Heart left ventricle (tissue), 16 donors: ENCODE measurements around the gene LENG1. TPM values are rescaled to one million over a fixed set of nuclear protein-coding genes. Genes with fewer than 3 reads are reported as not detected.
A peak's percentile ranks its signal among the peaks of the same experiment; 100 is the strongest.

ENCODE experiments used
- ATAC-seq, 4 donors: fragments of 200-7000 bp; cut with Tn5 transposase; one replicate each; pipeline ENCODE4 v1.9.1; 2020 to 2022; ENCODE audit warnings: moderate library complexity in 4 of 4, mild to moderate bottlenecking in 3 of 4, moderate number of reproducible peaks in 1 of 4
- DNase-seq, 5 donors: peaks; one replicate each; pipeline ENCODE4 v3.0.0-alpha.2; 2020
- H3K27ac ChIP-seq, 12 donors: fragments of 200-600 bp; sonication (generic) in 4 of 12; one replicate each; pipeline versions ENCODE4 v1.5.0 to v1.8.0; 2016 to 2022; ENCODE audit warnings: mild to moderate bottlenecking in 2 of 12
- H3K27me3 ChIP-seq, 9 donors: fragments of 200-600 bp; sonication (generic) in 2 of 9; one replicate each; pipeline versions ENCODE4 v1.5.1 to v1.8.0; 2016 to 2022; ENCODE audit warnings: mild to moderate bottlenecking in 3 of 9
- H3K36me3 ChIP-seq, 9 donors: fragments of 200-600 bp; sonication (generic) in 2 of 9; one replicate each; pipeline versions ENCODE4 v1.5.0 to v1.8.0; 2018 to 2022; ENCODE audit warnings: mild to moderate bottlenecking in 2 of 9
- H3K4me1 ChIP-seq, 12 donors: fragments of 200-600 bp; sonication (generic) in 4 of 12; one replicate each; pipeline versions ENCODE4 v1.5.0 to v1.8.0; 2016 to 2022; ENCODE audit warnings: mild to moderate bottlenecking in 3 of 12
- H3K4me3 ChIP-seq, 12 donors: fragments of 200-600 bp; sonication (generic) in 4 of 12; one replicate each; pipeline versions ENCODE4 v1.5.0 to v1.8.0; 2017 to 2022; ENCODE audit warnings: mild to moderate bottlenecking in 9 of 12, moderate library complexity in 4 of 12
- H3K9me3 ChIP-seq, 12 donors: fragments of 200-600 bp; sonication (generic) in 4 of 12; one replicate each; pipeline versions ENCODE4 v1.5.0 to v1.8.0; 2016 to 2022; ENCODE audit warnings: mild to moderate bottlenecking in 1 of 12
- CTCF ChIP-seq, 12 donors: fragments of 200-600 bp; sonication (generic) in 4 of 12; IDR thresholded peaks; one replicate each; pipeline versions ENCODE4 v1.5.0 to v1.8.0; 2018 to 2022; ENCODE audit warnings: antibody characterized with exemption in 12 of 12, mild to moderate bottlenecking in 5 of 12
- POLR2A ChIP-seq, 2 donors: fragments of 450-650 bp; IDR thresholded peaks; one replicate each; pipeline ENCODE4 v1.6.1; 2017; ENCODE audit warnings: antibody characterized with exemption in 2 of 2, mild to moderate bottlenecking in 2 of 2, moderate library complexity in 2 of 2
- WGBS, 4 donors: extraction: QIAGEN DNeasy Blood & Tissue Kit in 2 of 4; methylation state at CpG; one replicate each; pipeline versions ENCODE4 v1.1.5 to v1.1.7; 2013 to 2018; 5-methylcytosine and 5-hydroxymethylcytosine counted together
- intact Hi-C, 10 donors: fragments of 100-400 bp; cut with DNase I; formaldehyde crosslinking; loops; one replicate each; pipeline versions ENCODE4 v1.11.1 to v1.14.2; 2022
- polyA plus RNA-seq, 2 donors: library from polyadenylated mRNA; stranded (reverse); fragments of 200-250 nt; gene quantifications; one replicate each; pipeline ENCODE4 v1.2.3, GENCODE V29; 2013
- total RNA-seq, 9 donors: library from RNA; depleted of rRNA in 2 of 9; stranded (reverse); fragments of >200 nt in 2 of 9; fragmentation: NEBNext Ultra II Directional in 3 of 9; extraction: Animal tissue kit (Norgen Biotek cat#: 25700) in 3 of 9; gene quantifications; one replicate each; pipeline versions ENCODE4 v1.1.0 to v1.2.4, GENCODE V29; 2016 to 2023
- donor health status: ischemic (EF 13 %, LVEDD 7.1; RV severe dilation, severe dysfunction).
- donor health status: healthy with polysubstance abuse.
- donor health status: DM: no; HTN: yes; CAD: no.
- donor health status: DM: no; HTN: no; CAD: no.
- donor health status: ischemic (EF 25% LVEDD 6.9; RV normal size, moderate dysfunction).
- donor health status: ischemic (EF 25% LVEDD 5.7; RV mildly dilated, moderate dysfunction).
- donor health status: healthy.
- donor health status: DM: yes; HTN: yes; CAD: no.
- donor health status: ischemic (EF 35%, LVEDD 5.7; RV mildly dilated, moderate dysfunction).
- donor health status: nonischemic (EF 11% LVEDD 7.7; RV severe dilation, severe dysfunction).
- donor health status: DM: yes; HTN: yes; CAD: no.
- donor health status: PGD.
- donor health status: ischemic (EF 29% LVEDD 5.4; RV normal size, mild dysfunction).
- donor health status: nonischemic (EF 23%, LVEDD 6.1; RV moderate dilation, normal function).

LENG1 gene
- total and polyA plus RNA-seq, 11 donors = 5.4 to 18.6 (median 7.0) TPM

- Histone ChIP-seq H3K27me3 (peaks cover 0 to 3% (median 0%) of the 10 kb centered on the region in 9 donors), H3K27ac (peak overlapping the region in 11 of 12 donors; percentile 86 to 100 (median 95)), H3K36me3 (peaks cover 0 to 32% (median 19%) of the 10 kb centered on the region in 9 donors), H3K9me3 (no peaks in the 10 kb centered on the region), H3K4me1 (peaks cover 5 to 48% (median 36%) of the 10 kb centered on the region in 12 donors), H3K4me3 (peak overlapping the region; percentile 74 to 100 (median 96))
- no peak for TF ChIP-seq POLR2A (IDR thresholded peaks at IDR 0.05)
- no peak for TF ChIP-seq CTCF (IDR thresholded peaks at IDR 0.05)
- 18 to 43% (median 26%) methylated on average over 19 to 31 of the region's 31 CpGs for WGBS, 4 donors
- ATAC-seq (no peak), DNase-seq (no peak)
- intact Hi-C loops = no loop called here
These were observed 20.8 kb downstream of the LENG1 start for GRCh38 chr19:54138489-54139256.

DNA sequence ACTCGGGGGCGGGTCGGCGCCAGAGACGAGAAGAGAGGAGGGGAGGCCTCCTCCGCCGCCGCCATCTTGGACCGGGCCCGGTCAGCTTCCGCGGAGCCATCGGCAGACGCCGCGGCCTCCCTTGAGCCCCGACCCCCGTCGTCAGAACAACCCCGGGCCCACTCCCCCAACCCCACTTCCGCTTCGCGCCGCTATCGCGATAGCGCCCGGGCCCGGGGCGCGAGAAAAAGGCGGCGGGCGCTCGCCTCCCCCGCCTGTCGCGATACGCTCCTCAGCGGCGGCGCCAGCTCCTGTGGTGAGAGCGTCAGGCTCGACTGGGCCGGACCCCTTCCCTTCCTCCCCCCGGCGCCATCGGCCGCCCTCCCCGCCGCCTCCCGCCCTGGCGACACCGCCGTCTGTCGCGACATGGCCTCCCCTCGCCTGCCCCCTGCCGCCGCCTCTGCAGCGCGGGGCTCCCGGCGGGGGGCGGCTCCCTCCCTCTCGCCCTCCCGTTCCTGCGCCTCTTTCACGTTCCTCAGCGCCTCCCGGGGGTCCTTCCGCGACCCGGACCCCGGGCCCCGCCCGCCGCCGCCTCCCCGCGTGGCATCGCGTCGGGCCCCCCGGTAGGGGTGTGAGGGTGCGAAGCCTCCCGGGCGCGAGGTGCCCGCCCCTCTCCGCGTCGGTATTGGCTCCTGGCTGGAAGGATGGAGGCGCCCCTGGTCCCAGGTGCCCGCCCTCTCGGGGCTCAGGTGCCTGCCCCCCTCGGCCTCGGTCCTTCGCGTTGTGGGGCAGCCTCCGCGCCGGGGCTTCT lies 21.6 kb downstream of the LENG1 start, which contains the start of gene CNOT3:
Gene CNOT3, plus strand, starts transcription at position 64 of the 790 bp plus-strand sequence. CDS start 5,217 bp downstream, outside the sequence.
- peaks cover 0 to 3% (median 0%) of the 10 kb centered on the region in 9 donors for H3K27me3 ChIP-seq
- peak within 1 kb of the TSS; percentile 86 to 100 (median 95) for H3K27ac ChIP-seq
- peaks cover 0 to 29% (median 11%) of the 10 kb centered on the region in 9 donors for H3K36me3 ChIP-seq
- intact Hi-C loops = loop anchor here in 1 of 10 donors (1.0 to 2.0 kb wide), 4 partner anchors 21 to 52 kb away; partner anchors contain the start of genes LENG1, NDUFA3, PRPF31 and TFPT
- ATAC-seq (no peak), DNase-seq (no peak)
- peaks cover 5 to 48% (median 36%) of the 10 kb centered on the region in 12 donors for H3K4me1 ChIP-seq
- H3K9me3 ChIP-seq = no peaks in the 10 kb centered on the region
- WGBS, 4 donors = 0 to 1% (median 1%) methylated on average over 27 to 103 of the region's 103 CpGs
- peak within 1 kb of the TSS; percentile 74 to 100 (median 96) for H3K4me3 ChIP-seq
- TF ChIP-seq POLR2A (IDR thresholded peaks at IDR 0.05) (peak; percentile 89 to 94), CTCF (IDR thresholded peaks at IDR 0.05) (peak in 3 of 12 donors; percentile 6 to 9 (median 8))

DNA sequence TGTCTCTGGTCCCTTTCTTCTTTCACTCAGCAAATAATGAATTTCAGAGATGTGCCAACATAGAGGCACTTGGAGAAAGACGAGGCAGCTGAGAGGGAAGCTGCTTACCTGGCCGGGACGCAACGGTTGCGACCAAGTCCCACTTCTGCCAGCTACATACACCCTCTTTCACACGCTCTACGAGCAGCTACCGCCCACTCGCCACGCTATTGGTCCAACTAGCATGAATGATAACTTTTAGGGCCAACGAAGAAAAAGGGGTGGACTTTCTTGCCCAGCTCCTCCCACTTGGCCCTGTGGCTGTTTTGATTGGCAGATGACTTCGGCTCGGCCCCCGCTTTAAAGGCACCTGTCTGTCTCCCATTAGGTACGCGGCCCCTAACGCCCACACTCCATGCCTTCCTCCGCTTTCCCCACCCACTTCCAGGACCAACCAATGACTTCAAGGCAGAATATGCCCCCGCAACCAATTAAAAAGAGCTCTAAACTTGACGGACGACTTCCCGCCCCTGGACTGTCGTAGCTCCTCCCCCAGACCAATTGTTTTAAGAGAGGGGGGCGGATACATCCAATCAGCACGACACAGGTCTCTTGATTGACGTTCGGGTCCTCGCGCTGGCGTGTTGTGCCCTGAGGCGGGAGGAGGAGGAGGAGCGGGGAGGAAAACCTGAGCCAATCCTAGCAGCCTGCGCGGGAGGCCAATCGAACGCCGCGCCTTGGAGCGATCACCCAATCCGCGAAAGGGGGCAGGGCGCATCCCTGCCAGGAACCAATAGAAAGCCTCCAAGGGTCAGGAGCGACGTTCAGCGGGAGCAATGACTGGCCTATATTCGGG lies 22.4 kb downstream of the LENG1 start:
- intact Hi-C loops = loop anchor here in 1 of 10 donors (1.0 to 2.0 kb wide), 4 partner anchors 22 to 53 kb away; partner anchors contain the start of genes LENG1, NDUFA3, PRPF31 and TFPT
- Histone ChIP-seq H3K27ac (peak overlapping the region; percentile 31 to 100 (median 95)), H3K4me1 (peaks cover 5 to 48% (median 36%) of the 10 kb centered on the region in 12 donors), H3K9me3 (no peaks in the 10 kb centered on the region), H3K36me3 (peaks cover 0 to 23% (median 8%) of the 10 kb centered on the region in 9 donors), H3K27me3 (peaks cover 0 to 3% (median 0%) of the 10 kb centered on the region in 9 donors), H3K4me3 (peak overlapping the region; percentile 74 to 100 (median 96))
- peak; percentile 99 to 100 (median 100) for DNase-seq
- no peak for TF ChIP-seq POLR2A (IDR thresholded peaks at IDR 0.05)
- no peak for TF ChIP-seq CTCF (IDR thresholded peaks at IDR 0.05)
- WGBS, 4 donors = 1% methylated on average over 41 to 46 of the region's 46 CpGs
- ATAC-seq = peak; percentile 91 to 95 (median 94)
